Hematopoietic multipotent progenitor cell treated with erythropoietin and hydrocortisone succinate and interleukin-3 and kit ligand, for 8 days (in vitro differentiated cells): ENCODE results near the gene TMEM87B.
"Not testable (repeated sequence)": the region's sequence is repeated elsewhere in the genome, so short reads cannot be mapped to it uniquely, and the experiment has no call there.

Experiments used
- DNase-seq: peaks from one replicate; pipeline ENCODE4 v3.0.0-alpha.2; 2015

TMEM87B gene

GRCh38 chr2:112136096-112136495 is 81.0 kb downstream of the TMEM87B start:
- DNase-seq: no peak

- DNase-seq: no peak
Measured at GRCh38 chr2:112137516-112138158, 82.6 kb downstream of the TMEM87B start.

GRCh38 chr2:112138159-112139032 is 83.3 kb downstream of the TMEM87B start, which contains the start of gene FBLN7:
Gene FBLN7, plus strand, starts transcription at chr2:112138385. Its CDS starts 271 bp downstream, at chr2:112138656.
- DNase-seq: no peak

GRCh38 chr2:112139033-112139614 is 84.1 kb downstream of the TMEM87B start:
- DNase-seq: not testable (repeated sequence)

GRCh38 chr2:112139661-112140204 is 84.7 kb downstream of the TMEM87B start:
- not testable (repeated sequence) for DNase-seq

GRCh38 chr2:112140205-112140802 is 85.2 kb downstream of the TMEM87B start:
- DNase-seq: no peak

- DNase-seq: no peak
Measured at GRCh38 chr2:112140899-112141625, 86.0 kb downstream of the TMEM87B start.

- DNase-seq: no peak
Measured at GRCh38 chr2:112141626-112142007, 86.5 kb downstream of the TMEM87B start.

- DNase-seq: no peak
Measured at GRCh38 chr2:112142525-112143078, 87.5 kb downstream of the TMEM87B start.

GRCh38 chr2:112143150-112143549 is 88.1 kb downstream of the TMEM87B start:
- no peak for DNase-seq

- DNase-seq: no peak
Measured at GRCh38 chr2:112144966-112145365, 89.9 kb downstream of the TMEM87B start.

GRCh38 chr2:112147382-112148168 is 92.5 kb downstream of the TMEM87B start:
- DNase-seq: no peak

GRCh38 chr2:112148477-112148876 is 93.4 kb downstream of the TMEM87B start:
- no peak for DNase-seq

- DNase-seq: no peak
Measured at GRCh38 chr2:112149194-112149593, 94.1 kb downstream of the TMEM87B start.

- no peak for DNase-seq
Measured at GRCh38 chr2:112149866-112150435, 94.9 kb downstream of the TMEM87B start.

- DNase-seq: no peak
Measured at GRCh38 chr2:112150447-112150846, 95.4 kb downstream of the TMEM87B start.

GRCh38 chr2:112150851-112151250 is 95.8 kb downstream of the TMEM87B start:
- no peak for DNase-seq

GRCh38 chr2:112151271-112151670 is 96.2 kb downstream of the TMEM87B start:
- no peak for DNase-seq

- DNase-seq: no peak
Measured at GRCh38 chr2:112151701-112152440, 96.8 kb downstream of the TMEM87B start.
